ENCODE measurements around the gene FKBP1C. TPM values are rescaled to one million over a fixed set of nuclear protein-coding genes. Genes with fewer than 3 reads are reported as not detected.
"Not testable (repeated sequence)": the region's sequence is repeated elsewhere in the genome, so short reads cannot be mapped to it uniquely, and the experiment has no call there.

Gene FKBP1C
- total RNA-seq, 3 donors from 2014 or later (not counting 1 experiment from before 2014, with no cell fraction given), result 0.75 to 1.2 TPM; not detected in 1

- WGBS (ENCODE audit: insufficient coverage), result 91% methylated on average over 32 of the region's 32 CpGs
- H3K27ac Mint-ChIP-seq; DNase-seq; H3K4me3 ChIP-seq (ENCODE audit: low read length); H3K36me3 Mint-ChIP-seq; H3K4me1 ChIP-seq (ENCODE audit: control insufficient read depth, insufficient read depth, low read length); H3K4me1 Mint-ChIP-seq; H3K27me3 ChIP-seq (ENCODE audit: control insufficient read depth, insufficient read depth, low read length); H3K27me3 Mint-ChIP-seq (ENCODE audit: low read depth in 2 of 2); H3K36me3 ChIP-seq (ENCODE audit: control insufficient read depth, insufficient read depth, low read length); H3K9me3 Mint-ChIP-seq; H3K9me3 ChIP-seq (ENCODE audit: control insufficient read depth, insufficient read depth, low read length); ATAC-seq; intact Hi-C loops (cut with micrococcal nuclease); H3K27ac ChIP-seq (ENCODE audit: low read length); H3K4me3 Mint-ChIP-seq: not testable (repeated sequence)
These were observed 16.9 kb downstream of the FKBP1C start for GRCh38 chr6:63227928-63228894.

- H3K4me3 Mint-ChIP-seq; H3K27me3 Mint-ChIP-seq (ENCODE audit: low read depth in 2 of 2); H3K4me1 Mint-ChIP-seq; H3K27ac Mint-ChIP-seq; H3K36me3 Mint-ChIP-seq; H3K9me3 Mint-ChIP-seq; H3K27me3 ChIP-seq (ENCODE audit: control insufficient read depth, insufficient read depth, low read length); DNase-seq; ATAC-seq; H3K4me1 ChIP-seq (ENCODE audit: control insufficient read depth, insufficient read depth, low read length); H3K36me3 ChIP-seq (ENCODE audit: control insufficient read depth, insufficient read depth, low read length); H3K4me3 ChIP-seq (ENCODE audit: low read length); H3K9me3 ChIP-seq (ENCODE audit: control insufficient read depth, insufficient read depth, low read length); intact Hi-C loops (cut with micrococcal nuclease); H3K27ac ChIP-seq (ENCODE audit: low read length): not testable (repeated sequence)
- WGBS (ENCODE audit: insufficient coverage), result 77% methylated on average over 11 of the region's 13 CpGs
These were observed 18.8 kb downstream of the FKBP1C start for GRCh38 chr6:63230027-63230426.

GRCh38 chr6:63230511-63230910 is 19.2 kb downstream of the FKBP1C start:
- DNase-seq, result not testable (repeated sequence)

GRCh38 chr6:63236398-63236817 is 25.1 kb downstream of the FKBP1C start:
- Histone ChIP-seq H3K9me3 (ENCODE audit: control insufficient read depth, insufficient read depth, low read length) (no peaks in the 10 kb centered on the region), H3K36me3 (ENCODE audit: control insufficient read depth, insufficient read depth, low read length) (no peaks in the 10 kb centered on the region), H3K4me3 (ENCODE audit: low read length) (no peak overlapping the region), H3K4me1 (ENCODE audit: control insufficient read depth, insufficient read depth, low read length) (no peaks in the 10 kb centered on the region), H3K27ac (ENCODE audit: low read length) (no peak overlapping the region), H3K27me3 (ENCODE audit: control insufficient read depth, insufficient read depth, low read length) (no peaks in the 10 kb centered on the region)
- no peak overlapping the region for H3K27ac Mint-ChIP-seq
- H3K4me1 Mint-ChIP-seq, result no peaks in the 10 kb centered on the region
- WGBS (ENCODE audit: insufficient coverage), result 51% methylated on average over 3 of the region's 3 CpGs
- no peak for TF ChIP-seq CTCF (IDR thresholded peaks at IDR 0.05)
- DNase-seq, result no peak
- H3K9me3 Mint-ChIP-seq, result peaks cover 14 to 19% of the 10 kb centered on the region in 2 donors
- ATAC-seq, result no peak
- H3K36me3 Mint-ChIP-seq, result no peaks in the 10 kb centered on the region
- no peaks in the 10 kb centered on the region for H3K27me3 Mint-ChIP-seq (ENCODE audit: low read depth in 2 of 2)
- no peak overlapping the region for H3K4me3 Mint-ChIP-seq
- intact Hi-C loops (cut with micrococcal nuclease), result no loop called here

More at GRCh38 chr6:63230511-63230910, 19.2 kb downstream of the FKBP1C start:
- H3K9me3 Mint-ChIP-seq; ATAC-seq; H3K4me3 ChIP-seq (ENCODE audit: low read length); H3K4me3 Mint-ChIP-seq; H3K27ac Mint-ChIP-seq; H3K9me3 ChIP-seq (ENCODE audit: control insufficient read depth, insufficient read depth, low read length); H3K27me3 Mint-ChIP-seq (ENCODE audit: low read depth in 2 of 2); H3K27ac ChIP-seq (ENCODE audit: low read length); H3K27me3 ChIP-seq (ENCODE audit: control insufficient read depth, insufficient read depth, low read length); H3K36me3 ChIP-seq (ENCODE audit: control insufficient read depth, insufficient read depth, low read length); intact Hi-C loops (cut with micrococcal nuclease); H3K4me1 ChIP-seq (ENCODE audit: control insufficient read depth, insufficient read depth, low read length); H3K36me3 Mint-ChIP-seq; H3K4me1 Mint-ChIP-seq: not testable (repeated sequence)
- 66% methylated on average over 7 of the region's 12 CpGs for WGBS (ENCODE audit: insufficient coverage)

- 78% methylated on average over 2 of the region's 2 CpGs for WGBS (ENCODE audit: insufficient coverage)
These were observed 34.2 kb downstream of the FKBP1C start for GRCh38 chr6:63245420-63245819.

More at GRCh38 chr6:63245420-63245819, 34.2 kb downstream of the FKBP1C start:
- DNase-seq (no peak), ATAC-seq (no peak)
- no peak overlapping the region for H3K4me3 ChIP-seq (ENCODE audit: low read length)
- H3K36me3 ChIP-seq (ENCODE audit: control insufficient read depth, insufficient read depth, low read length), result no peaks in the 10 kb centered on the region
- peaks cover 0 to 4% of the 10 kb centered on the region in 2 donors for H3K9me3 Mint-ChIP-seq
- intact Hi-C loops (cut with micrococcal nuclease), result no loop called here
- no peak overlapping the region for H3K4me3 Mint-ChIP-seq
- H3K27me3 Mint-ChIP-seq (ENCODE audit: low read depth in 2 of 2), result no peaks in the 10 kb centered on the region
- H3K4me1 Mint-ChIP-seq, result no peaks in the 10 kb centered on the region
- H3K27ac Mint-ChIP-seq, result no peak overlapping the region
- H3K36me3 Mint-ChIP-seq, result no peaks in the 10 kb centered on the region
- H3K27ac ChIP-seq (ENCODE audit: low read length), result no peak overlapping the region
- H3K27me3 ChIP-seq (ENCODE audit: control insufficient read depth, insufficient read depth, low read length), result no peaks in the 10 kb centered on the region
- no peaks in the 10 kb centered on the region for H3K9me3 ChIP-seq (ENCODE audit: control insufficient read depth, insufficient read depth, low read length)
- no peak for TF ChIP-seq CTCF (IDR thresholded peaks at IDR 0.05)
- no peaks in the 10 kb centered on the region for H3K4me1 ChIP-seq (ENCODE audit: control insufficient read depth, insufficient read depth, low read length)
